NCI-H526 (cell line): Measurements from ENCODE around the gene PAK6.

Source experiments
- DNase-seq, 2 experiments: peaks; one replicate each; lab custom pipeline; 2025; lab: John Stamatoyannopoulos, UW

The PAK6 gene

DNA sequence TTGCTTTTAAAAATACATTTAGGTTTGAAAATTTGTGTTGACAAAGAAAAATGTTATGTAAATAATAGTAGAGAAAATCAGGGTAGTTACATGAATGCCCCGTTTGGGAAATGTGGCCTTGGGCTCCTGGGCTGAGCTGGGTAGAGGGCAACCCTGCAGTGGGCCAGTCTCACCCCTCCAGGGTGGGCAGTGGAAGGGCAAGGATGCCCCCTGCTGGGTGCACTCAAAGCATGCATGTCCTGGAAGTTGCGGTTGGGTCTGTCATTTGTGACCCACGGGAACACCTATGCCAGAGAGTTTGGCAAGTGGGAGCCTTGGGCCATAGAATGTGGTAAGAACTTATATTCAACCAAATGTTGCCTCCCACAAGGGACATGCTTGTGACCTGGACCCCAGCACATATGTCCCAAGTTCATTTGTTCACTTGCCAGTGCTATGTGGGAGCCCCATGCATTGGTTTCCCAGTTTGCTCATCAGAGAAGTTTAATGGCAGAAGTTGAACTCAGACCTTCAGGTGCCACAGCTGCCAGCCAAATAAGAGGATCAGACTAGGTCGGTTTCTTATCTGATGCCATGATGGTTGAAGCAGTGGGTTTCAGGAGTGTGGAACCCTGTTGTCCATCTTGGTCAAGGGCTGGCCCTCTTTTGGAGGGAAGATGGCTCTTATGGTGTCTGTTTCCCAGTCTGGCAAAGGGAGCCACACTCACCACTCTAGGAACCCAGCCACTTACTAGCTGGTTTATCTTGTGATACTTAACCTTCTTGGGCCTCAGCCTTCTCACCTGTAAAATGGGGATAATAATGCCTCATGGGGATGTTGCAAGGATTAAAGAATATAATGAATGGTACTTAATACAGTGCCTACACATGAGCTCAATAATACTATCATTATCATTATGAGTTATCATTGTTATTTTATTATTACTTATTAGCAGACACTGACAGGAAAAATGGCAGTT, 71.4 kb downstream of the PAK6 start:
- DNase-seq = peak in 1 of 2 experiments; percentile 85

DNA sequence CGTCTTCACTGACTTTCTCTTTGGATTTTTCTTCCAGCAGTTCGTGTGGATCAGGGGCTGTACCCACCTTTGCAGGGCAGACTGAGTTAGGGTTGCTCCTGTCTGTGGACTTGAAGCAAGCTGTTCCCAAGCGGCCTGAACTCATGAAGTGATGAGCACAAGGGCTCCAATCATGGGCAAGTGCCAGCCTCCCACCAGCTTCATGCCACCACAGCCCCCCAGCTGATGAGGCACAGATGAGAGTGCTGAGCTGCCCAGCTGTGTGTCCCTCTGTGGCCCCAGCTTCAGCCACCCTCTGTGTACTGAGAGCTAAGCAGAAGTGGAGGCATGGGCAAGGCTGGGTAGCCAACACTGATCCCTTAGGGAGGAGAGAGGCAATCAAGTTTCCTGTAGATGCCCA, 72.1 kb downstream of the PAK6 start:
- DNase-seq = no peak

DNA sequence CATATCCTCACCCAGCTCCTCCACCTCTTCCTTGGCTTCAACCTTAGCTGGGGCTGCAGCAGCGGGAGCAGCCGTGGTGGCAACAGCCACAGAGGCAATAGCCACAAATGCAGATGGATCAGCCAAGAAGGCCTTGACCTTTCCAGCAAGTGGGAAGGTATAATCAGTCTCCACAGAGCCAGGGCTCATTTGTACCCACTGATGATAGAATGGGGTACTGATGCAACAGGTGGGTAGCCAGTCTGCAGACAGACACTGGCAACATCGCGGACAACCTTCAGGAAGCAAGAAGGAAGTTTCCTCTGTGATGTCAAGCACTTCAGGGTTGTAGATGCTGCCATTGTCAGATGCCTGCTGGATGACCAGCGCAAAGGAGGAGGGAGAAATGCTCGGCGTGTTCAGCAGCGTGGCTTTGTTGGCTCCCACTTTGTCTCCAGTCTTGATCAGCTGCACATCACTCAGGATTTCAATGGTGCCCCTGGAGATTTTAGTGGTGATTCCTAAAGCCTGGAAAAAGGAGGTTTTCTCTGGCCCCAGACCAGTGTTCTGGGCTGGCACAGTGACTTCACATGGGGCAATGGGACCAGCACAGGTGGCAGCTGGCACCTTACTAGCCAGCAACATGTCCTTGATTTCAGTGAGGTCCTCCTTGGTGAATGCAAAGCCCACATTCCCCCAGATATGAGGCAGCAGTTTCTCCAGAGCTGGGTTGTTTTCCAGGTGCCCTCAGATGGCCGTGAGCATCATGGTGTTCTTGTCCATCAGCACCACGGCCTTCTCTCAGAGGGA, 73.7 kb downstream of the PAK6 start:
- DNase-seq = no peak

DNA sequence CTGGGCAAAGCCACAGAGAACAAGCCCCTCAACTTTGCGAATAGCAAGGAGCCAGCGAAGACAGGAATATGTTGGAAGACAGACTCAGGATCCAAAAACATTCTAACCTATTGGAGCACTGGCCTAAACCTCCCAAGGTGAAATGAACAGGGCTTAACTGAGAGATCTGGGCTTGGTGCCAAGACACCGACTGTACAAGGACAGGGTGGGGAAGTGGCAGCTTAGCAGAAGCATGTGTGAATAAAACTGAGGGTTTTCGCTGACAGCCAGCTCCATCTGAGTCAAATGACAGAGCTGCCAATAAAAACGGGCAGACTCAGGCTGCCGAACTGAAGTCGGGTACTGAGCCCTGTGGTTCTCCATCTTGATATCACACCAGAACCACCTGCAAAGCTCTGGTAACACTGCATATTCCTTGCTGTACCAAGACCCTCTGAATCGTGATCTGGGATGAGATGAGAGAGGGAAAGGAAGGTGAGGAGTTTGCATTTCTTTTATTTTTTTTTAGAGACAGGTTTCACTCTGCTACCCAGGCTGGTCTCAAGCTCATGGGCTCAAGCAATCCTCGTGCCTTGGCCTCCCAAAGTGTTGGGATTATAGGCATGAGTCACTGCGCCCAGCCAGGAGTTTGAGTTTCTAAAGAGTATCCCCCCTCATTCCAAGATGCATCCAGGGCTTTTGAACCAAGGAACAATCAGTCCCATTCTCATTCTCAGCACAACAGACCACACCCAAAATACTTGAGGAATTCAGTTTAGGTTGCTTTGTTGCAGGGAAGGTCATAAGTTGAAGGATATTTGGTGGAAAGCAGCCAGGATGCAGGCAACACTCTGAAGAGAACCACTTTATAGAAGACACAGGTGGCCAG, 74.9 kb downstream of the PAK6 start:
- DNase-seq = peak in 1 of 2 experiments; percentile 41

DNA sequence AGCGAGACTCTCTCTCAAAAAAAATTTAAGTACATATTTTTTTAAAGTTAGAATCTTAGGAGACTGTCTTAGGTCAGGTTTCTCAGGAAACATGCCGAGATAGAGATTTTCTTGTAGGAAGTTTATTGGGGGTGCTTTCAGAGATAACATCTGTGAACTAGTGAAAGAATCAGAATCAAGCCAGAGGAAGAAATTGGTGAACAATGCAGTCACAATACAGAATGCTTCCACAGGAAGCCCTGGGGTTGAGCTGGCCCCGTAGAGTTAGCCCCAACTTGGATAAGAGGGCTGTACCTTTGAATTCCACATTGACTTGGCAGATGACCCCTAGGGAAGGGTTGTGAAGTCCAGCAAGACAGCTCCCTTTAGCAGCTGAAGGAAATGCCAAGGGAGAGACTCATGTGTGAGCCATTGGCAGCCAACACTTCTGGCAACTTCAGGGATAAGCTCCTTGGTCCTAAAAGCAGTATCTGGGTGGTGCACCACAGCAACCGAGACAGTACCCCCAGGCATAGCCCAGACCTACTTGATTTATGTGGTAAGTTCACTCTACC, 75.9 kb downstream of the PAK6 start:
- DNase-seq = no peak

DNA sequence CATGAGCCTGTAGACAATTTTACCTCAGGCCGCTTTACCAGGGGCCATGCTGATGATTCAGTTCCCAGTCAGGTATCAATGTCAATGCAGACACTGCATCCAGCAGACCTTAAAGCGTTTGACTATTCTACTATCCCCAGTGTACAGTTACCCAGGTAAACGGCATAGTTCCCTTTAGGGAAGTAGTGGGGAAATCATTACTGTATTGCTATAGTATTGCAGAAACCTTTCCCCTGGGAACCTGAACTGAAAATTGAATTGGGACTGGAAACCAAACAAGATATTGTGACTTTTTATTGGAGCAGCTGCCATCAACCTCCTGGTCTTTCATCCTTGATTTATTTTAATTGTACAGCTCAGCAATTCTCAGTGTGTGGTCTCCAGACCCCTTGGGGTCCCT, 78.1 kb downstream of the PAK6 start:
- no peak for DNase-seq

DNA sequence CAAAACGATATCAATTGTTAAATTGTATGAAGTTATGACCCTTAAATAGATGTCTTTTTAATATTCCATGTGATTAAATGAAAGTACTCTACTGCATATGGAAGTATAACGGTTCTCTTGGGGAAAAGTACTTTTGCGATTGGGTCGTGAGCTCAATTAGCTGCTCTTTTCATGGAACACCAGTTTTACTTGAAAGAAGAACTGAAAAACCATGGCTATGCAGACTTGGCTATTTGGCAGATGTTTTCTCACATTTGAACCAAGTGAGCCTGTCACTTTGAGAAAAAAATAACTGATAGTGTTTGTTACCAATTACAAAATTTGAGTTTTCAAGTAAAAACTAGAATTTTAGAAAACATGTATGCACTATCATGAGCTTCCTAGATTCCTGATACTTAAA, 78.7 kb downstream of the PAK6 start:
- DNase-seq = no peak

DNA sequence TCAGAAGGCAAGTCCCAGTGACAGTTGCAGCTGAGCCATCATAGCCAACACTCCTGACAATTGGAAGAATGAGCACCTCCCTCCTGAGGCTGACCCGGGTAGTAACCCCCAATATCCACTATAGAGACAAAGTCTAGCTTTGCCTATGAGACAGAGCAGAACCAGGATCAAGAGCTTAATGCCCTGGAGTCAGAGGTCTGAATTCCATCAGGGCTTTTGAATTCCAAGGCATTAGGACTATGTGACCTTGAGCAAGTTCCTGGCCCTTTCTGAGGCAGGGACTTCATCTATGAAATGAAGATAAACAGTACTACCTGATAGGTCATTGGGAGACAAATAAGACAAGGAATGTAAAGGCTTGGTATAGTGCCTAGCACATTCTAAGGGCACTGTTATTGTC, 81.5 kb downstream of the PAK6 start:
- no peak for DNase-seq

DNA sequence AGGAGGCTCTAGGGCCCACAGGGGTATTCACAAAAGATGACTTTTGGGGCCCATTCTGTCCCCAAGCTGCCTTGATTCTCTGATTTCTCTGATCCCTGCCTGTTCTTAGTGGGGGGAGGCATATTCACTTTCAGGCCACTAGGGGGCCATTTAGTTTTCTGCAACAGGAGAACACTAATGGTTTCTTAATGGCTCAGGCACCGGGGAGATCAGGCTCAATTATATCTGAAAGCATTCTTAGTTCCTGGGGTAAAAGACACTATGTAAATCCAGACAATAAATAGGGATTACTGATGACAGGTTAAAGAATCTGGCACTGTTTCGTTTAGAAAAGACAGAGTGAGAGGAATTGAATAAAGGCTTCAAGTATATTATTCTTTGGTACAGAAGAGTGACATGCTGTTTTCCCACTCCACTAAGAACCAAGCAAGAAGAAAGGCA, 82.1 kb downstream of the PAK6 start:
- peak; percentile 46 to 85 for DNase-seq

DNA sequence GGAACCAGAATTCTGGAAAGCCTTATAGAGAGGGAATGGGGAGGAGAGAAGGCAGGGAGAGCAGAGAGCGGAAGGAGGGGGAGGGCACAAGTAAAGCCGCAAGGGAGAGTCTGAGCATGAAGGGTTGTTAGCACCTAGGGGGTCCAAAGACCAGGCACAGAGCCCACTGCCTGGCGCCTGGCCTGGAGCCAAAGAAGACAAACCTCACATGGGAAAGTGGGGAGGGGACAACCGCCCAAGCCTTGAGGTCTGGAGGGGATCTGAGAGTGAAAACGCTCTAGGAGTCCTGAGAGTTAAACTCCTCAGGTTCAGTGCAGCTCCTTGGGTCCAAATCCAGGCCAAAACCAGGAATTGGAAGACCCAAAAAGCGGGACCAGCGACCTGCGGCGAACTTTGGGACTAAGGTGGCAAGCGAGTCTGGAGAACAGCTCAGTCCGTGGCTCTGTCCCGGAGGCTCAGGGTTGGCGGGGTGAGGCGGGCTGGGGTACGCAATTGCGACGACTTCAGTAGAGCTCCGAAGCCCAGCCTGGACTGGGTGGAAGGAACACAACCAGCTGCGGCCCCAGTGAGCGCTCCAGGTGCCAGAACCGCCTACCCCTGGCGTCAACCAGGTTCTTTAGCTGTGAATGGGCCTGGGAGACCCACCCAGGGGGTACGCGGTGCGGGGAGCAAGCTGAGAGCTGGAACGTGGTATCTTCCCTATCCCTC, 83.8 kb downstream of the PAK6 start:
- no peak for DNase-seq

DNA sequence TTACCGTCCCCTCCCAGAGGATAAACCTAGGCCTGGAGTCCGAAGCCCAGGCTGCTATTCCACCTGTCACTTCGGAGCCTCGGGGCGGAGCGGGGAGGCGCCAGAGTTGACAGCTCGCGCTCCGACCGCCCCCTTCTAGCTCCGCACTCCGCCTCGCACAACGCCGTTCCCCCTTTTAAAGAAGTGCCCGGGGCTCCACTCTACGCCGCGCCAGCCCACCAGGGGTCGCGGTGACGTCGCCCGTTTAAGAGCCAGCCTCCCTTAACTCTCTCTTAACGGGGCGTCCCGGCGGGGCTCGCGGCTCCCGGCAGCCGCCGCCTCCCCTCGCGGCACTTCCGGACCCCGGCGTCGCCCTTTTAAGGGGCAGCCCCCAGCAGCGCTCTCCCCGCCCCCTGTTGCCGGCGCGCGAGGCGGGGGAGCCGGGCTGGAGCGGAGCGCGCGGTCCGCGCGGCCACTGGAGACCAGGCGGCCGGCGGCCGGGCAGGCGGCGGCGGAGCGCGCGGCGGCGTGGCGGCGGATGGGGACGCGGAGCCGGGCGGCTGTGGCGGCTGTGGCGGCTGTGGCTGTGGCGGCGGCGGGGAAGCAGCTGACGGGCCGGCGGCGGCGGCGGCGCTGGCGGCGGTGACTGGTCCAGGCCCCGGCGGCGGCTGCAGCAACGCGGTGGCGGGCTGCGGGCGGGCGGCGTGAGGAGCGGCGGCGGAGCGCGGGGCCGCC, 84.5 kb downstream of the PAK6 start, which contains the start of gene INAFM2:
Gene INAFM2 (plus strand): TSS at position 454 of the 714 bp plus-strand sequence. CDS start 364 bp downstream, outside the sequence.
- peak; percentile 89 to 97 for DNase-seq

DNA sequence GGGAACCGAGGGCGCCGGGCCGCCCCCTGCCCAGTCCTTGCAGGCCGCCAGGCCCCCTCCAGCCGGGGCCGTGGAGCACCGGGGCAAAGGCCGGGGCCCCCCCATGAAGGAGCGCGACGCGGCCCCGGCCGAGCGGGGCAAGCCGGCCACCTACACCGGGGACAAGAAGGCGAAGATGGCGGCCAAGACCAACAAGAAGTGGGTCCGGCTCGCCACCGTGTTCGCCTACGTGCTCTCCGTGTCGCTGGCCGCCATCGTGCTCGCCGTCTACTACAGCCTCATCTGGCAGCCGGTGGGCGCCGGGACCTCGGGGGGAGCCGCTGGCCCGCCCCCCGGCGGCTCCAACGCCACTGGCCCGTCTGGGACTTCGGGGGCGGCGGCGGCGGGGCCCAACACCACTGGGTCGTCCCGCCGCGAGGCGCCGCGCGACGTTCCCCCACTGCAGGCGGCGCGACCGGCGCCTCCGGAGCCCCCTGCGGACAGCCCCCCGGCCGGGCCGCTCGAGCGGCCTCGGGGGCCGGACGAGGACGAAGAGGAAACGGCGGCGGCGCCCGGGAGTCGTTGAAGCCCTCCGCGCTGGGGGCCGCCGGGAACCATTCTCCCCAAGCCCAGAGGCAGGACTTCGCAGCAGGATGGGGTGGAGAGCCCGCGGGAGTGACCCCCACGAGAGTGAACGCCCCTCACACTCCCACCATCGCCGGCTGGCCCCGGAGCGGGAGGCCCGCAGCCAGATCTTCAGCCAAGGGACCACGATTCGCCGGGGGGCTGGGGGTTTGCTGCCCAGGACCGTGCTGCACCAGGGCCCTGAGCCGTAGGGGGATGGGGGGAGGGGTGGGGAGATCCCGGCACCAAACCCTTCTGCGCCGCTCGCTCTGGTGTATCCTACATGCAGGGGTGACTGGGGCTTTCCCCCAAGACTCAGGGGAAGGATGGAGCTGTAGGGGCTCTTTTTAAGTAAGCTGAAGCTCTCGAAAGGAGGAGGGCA, 85.4 kb downstream of the PAK6 start:
- peak in 1 of 2 experiments; percentile 64 for DNase-seq

DNA sequence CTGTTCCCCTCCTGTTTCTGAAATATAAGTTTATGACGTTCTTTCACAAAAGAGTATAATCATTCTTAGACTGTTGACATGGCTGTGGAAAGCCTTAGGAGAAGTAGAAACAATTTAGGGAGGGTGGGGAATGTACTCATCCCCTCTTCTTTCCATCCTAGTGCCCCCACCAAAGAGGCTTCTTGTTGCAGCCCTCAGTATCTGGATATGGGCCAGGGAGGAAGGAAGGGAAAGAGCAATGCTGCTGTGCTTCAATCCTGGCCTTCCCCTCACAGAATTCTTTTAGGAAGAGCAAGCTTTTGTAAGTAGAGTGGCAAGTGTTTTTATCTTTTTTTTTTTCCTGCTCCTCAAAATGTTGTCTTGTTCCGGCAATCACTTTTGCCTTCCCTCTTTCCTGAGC, 86.3 kb downstream of the PAK6 start:
- DNase-seq = no peak

DNA sequence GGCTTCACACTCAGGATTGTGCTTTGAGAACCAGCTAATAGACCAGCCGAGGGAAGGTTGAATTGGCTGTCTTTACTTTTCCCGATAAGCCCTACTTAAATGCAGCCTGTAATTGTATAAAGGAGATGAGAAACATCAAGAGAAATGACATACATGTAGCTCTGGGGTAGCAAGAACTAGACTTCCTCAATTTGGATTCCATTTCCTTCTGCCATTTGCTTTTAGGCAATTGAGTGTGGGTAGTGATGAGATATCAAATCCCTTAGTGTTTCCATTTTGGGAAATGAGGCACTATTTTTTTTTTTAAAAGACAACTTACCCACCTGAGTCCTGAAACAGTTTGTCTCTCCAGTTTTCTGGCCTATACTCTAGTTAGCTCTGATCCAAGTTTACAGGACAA, 86.8 kb downstream of the PAK6 start:
- no peak for DNase-seq
